ENCODE measurements around the gene MRPL52.
"Not testable (repeated sequence)": the region's sequence is repeated elsewhere in the genome, so short reads cannot be mapped to it uniquely, and the experiment has no call there.

MRPL52 gene

GRCh38 chr14:22808388-22809209, 21.1 kb upstream of the MRPL52 start:
- no peak for DNase-seq (ENCODE audit: low read depth in 2 of 2, low spot score in 1 of 2)

DNA sequence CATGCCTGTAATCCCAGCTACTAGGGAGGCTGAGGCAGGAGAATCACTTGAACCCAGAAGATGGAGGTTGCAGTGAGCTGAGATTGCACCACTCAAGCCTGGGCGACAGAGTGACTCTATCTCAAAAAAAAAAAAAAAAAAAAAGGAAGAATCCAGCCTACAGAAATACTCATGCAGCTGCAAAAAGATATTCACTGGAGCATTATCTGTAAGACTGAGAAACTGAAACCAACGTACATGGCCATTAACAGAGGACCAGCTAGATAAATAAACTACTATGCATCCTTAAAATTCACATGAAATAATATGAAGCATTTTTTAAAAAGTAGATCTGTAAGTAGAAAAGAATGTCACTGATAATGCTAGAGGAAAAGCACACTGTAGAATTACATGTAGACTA, 18.0 kb upstream of the MRPL52 start:
- no peak for DNase-seq (ENCODE audit: low read depth in 2 of 2, low spot score in 1 of 2)

GRCh38 chr14:22812744-22813143, 16.9 kb upstream of the MRPL52 start:
- DNase-seq (ENCODE audit: low read depth in 2 of 2, low spot score in 1 of 2): no peak

GRCh38 chr14:22813145-22813544, 16.5 kb upstream of the MRPL52 start:
- no peak for DNase-seq (ENCODE audit: low read depth in 2 of 2, low spot score in 1 of 2)

DNA sequence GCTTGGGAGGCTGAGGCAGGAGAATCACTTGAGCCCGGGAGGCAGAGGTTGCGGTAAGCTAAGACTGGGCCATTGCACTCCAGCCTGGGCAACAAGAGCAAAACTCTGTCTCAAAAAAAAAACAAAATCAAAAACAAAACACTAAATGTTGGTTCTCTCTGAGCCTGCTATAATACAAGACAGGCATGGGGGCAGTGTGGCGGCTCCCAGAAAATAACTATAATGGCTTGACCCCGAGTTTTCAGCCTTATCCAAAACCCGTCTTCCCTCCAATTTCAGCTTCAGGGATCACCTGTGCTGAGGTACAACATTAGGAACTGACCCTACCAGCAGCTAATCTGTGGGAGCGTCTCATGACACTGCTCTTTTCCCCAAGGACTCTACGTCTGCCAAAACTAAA, 15.3 kb upstream of the MRPL52 start:
- no peak for DNase-seq (ENCODE audit: low read depth in 2 of 2, low spot score in 1 of 2)

DNA sequence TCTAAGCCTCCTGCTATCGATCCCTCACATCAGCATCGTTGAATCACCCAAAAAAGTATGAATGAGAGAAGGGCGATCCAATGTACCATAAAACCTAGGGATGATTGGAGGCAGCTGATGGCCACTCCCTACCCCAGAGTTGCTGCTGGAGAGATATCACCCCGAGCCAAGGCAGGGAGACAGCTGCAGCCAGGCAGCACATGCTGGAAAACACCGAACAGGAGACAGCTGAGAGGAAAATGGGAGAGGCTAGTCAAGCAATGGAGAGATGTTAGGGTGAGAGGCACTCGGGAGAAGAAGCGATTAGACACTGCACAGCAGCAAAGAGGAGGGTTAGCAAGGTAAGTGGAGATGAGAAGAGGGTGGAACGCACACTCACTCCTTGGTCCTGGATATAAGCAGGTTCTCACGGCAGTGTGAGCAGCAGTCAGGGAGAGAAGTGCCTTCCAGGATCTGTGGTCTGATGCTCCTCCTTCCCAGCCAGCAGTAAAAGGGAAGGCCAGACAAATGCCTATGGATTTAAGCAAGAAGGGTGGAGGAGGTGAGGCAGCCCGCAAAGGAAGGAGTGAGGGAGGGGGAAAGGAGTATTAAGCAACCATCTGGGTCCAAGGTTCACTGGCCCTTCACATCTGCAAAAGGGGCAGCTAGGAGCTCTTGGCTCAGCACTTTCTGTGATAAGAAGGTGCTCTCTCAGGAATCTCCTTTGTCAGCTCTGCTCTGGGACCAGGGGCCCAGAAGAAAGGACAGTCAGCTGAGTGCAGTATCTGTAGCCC, 14.6 kb upstream of the MRPL52 start, which contains the start of gene SLC7A7:
TSS of gene SLC7A7 (minus strand) at position 495 of the 773 bp plus-strand sequence. CDS start 2,037 bp downstream, outside the sequence.
- DNase-seq (ENCODE audit: low read depth in 2 of 2, low spot score in 1 of 2): no peak

DNA sequence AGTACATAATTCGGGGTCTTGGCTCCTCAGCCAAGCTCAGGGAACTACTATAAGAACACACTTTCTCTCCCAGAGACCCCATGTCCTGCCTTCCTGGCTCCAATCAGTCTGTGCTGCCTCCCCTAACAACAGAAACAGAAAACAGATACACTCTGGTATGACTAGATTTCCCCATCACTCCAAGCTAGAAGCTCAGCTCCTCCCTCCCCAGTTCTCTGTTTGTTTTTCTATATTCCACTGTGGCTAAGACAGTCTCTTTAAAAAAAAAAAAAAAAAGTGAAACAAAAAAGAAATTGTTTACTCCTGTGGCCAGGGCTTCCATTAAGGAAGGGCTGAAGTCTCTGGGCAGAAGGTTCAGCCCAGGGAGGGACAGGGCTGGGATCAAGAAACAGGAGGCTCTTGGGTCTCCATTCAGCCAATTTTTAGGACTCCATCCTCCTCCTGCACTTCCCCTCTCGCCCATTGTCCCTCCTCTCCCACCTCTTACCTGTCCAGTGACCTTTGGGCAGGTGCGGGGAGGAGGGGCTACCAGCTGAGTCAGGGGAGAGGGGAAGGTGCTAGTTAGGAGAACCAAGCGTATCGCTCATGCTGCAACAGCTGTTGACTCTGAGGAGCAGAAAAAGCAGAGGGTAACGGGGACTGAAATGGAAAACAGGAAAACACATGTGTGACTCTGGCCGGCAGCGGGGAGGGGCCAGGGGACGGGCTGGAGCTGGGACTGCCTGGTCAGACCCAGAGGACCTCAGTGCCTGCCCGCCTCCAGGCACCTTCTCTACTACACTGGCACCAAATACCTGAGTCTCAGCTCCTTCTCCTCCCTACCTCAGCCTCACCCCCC, 10.3 kb upstream of the MRPL52 start:
- no peak for DNase-seq (ENCODE audit: low read depth in 2 of 2, low spot score in 1 of 2)

- DNase-seq (ENCODE audit: low read depth in 2 of 2, low spot score in 1 of 2): no peak
Observed at GRCh38 chr14:22820731-22821130, 9.0 kb upstream of the MRPL52 start.

DNA sequence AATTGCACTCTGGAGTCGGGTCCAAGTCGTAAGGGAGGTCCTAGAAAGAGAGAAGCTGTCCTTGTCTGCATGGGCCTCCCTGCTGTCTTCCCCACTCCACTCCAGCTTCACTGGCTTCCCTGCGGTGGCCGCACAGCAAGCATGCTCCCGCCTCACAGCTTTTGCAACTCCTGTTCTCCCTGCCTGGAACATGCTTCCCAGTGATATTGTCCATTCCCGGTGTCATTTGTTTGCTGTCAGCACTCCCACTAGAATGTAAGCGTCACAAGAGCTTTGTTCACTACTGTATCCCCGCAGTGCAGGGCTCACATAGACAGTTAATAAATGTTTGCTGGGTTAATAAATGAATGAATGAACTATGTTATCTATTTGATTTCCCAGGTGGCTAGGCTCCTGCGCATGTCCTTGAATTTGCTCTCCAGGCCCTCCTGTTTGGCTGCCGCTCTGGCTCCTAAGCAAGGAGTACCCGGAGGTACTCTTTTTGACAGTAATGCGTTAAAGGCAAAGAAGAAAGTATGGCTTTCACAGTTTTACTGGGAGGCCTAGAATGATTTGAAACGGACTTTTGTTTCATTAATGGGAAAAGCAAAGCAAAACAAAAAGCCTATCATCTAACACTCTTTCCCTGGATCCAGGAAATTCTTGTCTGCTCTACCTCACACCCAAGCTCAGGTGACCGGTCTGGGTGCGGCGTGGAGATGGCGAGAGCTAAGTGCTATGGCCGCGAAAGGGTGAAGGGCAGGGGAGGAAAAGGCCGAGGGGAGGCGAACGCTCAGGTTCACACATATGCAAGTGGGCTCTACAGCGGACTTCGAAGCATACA, 8.3 kb upstream of the MRPL52 start:
- DNase-seq (ENCODE audit: low read depth in 2 of 2, low spot score in 1 of 2): no peak

GRCh38 chr14:22822016-22822570, 7.6 kb upstream of the MRPL52 start:
- no peak for DNase-seq (ENCODE audit: low read depth in 2 of 2, low spot score in 1 of 2)

DNA sequence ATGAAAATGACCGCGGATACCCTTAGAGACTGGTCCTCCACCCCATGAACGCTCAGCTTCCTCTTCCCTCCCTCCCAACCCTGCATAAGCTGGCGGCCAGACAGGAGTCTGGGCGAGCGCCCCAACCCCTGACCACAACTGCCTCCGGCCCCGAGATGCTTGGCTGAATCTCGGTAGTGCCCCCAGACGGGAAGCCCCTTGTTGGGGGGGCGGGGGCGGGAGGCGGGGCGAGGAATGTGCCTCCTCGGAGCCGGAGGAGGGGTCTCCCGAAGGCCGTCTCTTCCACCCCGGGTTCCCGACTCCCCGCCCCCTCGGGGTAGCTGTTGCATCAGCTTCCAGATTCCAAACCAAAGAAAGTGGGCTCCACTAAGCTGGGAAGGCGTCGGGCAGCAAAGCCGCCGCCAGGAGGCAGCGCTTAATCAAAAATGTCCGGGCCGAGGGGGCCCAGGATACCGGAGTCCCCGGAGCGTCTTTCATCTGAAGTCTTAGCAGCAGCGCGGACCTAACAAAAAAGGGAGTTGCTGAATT, 7.1 kb upstream of the MRPL52 start:
- peak; percentile 39 to 43 for DNase-seq (ENCODE audit: low read depth in 2 of 2, low spot score in 1 of 2)

- no peak for DNase-seq (ENCODE audit: low read depth in 2 of 2, low spot score in 1 of 2)
Observed at GRCh38 chr14:22824711-22825359, 4.9 kb upstream of the MRPL52 start.

DNA sequence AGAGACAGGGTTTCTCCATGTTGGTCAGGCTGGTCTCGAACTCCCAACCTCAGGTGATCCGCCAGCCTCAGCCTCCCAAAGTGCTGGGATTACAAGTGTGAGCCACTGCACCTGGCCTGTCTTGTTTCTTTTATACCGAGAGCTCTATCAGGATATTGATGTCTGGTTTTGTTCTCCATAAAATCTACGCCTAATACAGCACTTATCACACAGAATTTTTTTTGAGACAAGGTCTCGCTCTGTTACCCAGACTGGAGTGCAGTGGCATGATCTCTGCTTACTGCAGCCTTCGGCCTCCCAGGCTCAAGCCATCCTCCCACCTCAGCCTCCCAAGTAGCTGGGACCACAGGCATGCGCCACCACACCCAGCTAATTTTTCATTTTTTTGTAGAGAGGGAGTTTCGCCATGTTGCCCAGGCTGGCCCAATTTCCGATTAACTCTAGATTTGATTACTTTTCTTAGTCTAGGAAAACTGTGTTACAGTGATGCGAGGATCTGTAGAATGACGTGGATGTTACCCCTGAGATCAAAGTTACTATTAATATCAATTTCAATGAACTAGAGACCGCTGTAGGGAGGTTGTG, 519 bp upstream of the MRPL52 start:
- not testable (repeated sequence) for DNase-seq (ENCODE audit: low read depth in 2 of 2, low spot score in 1 of 2)

- no peak for DNase-seq (ENCODE audit: low read depth in 2 of 2, low spot score in 1 of 2)
Observed at GRCh38 chr14:22830443-22831010, 840 bp downstream of the MRPL52 start.

DNA sequence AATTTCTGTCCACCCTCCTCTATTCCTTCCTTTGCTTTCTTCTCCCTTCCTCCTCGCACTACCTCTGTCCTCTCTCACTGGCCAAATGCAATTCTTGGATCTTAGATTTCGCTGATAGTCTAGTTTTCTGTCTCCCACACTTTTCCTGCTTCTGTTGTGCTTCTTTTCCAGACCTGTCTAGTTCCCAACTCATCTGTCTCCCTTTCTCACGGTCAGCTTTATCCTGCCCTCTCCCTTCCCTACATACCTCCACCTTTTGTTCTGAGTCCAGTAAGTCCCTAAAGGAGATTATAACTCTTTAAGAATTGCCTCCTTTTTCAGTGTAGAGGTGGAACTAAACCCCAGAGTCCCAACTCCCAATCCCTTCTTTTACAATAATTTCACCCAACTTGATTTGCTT, 5.8 kb downstream of the MRPL52 start:
- no peak for DNase-seq (ENCODE audit: low read depth in 2 of 2, low spot score in 1 of 2)

- DNase-seq (ENCODE audit: low read depth in 2 of 2, low spot score in 1 of 2): no peak
Observed at GRCh38 chr14:22836301-22837113, 6.8 kb downstream of the MRPL52 start, which contains the start of gene MMP14. MMP14 (plus strand) TSS chr14:22836585; CDS start chr14:22836818, 233 bp downstream.

- no peak for DNase-seq (ENCODE audit: low read depth in 2 of 2, low spot score in 1 of 2)
Observed at GRCh38 chr14:22837114-22837749, 7.5 kb downstream of the MRPL52 start.

Data from stimulated activated CD8-positive, alpha-beta memory T cell treated with anti-CD3 and anti-CD28 coated beads, Interleukin-4, amount 100 ng/mL, for 1 hour (primary cell).